H7 (cell line): ENCODE measurements around the gene SDHA. TPM values are rescaled to one million over a fixed set of nuclear protein-coding genes. Genes with fewer than 3 reads are reported as not detected.
A peak's percentile ranks its signal among the peaks of the same experiment; 100 is the strongest.
"Not testable (repeated sequence)": the region's sequence is repeated elsewhere in the genome, so short reads cannot be mapped to it uniquely, and the experiment has no call there.

Experiments used
- DNase-seq: peaks from one replicate; pipeline ENCODE4 v3.0.0; 2012
- H3K27me3 ChIP-seq: 2 replicates; pipeline ENCODE4 v1.6.0; 2011; ENCODE audit warnings: mild to moderate bottlenecking, low read length; ENCODE audit not compliant: control insufficient read depth, insufficient read depth
- H3K36me3 ChIP-seq: replicated peaks from 2 replicates; pipeline ENCODE4 v1.5.1; 2011; ENCODE audit warnings: low read length; ENCODE audit not compliant: control insufficient read depth, insufficient read depth
- H3K4me3 ChIP-seq: 2 replicates; pipeline ENCODE4 v1.5.1; 2011; ENCODE audit warnings: low read depth, mild to moderate bottlenecking, control low read depth, low read length, moderate library complexity; ENCODE audit not compliant: insufficient read depth
- total RNA-seq: library from RNA; depleted of rRNA; stranded (reverse); fragments of >200 nt; shearing (Covaris generic); gene quantifications from 2 replicates; pipeline ENCODE4 v1.2.3, GENCODE V29; 2014

Gene SDHA
- total RNA-seq, 1 experiment from 2014 or later: 93.4 TPM

GRCh38 chr5:215256-215655 lies 2.9 kb upstream of the SDHA start:
- not testable (repeated sequence) for H3K27me3 ChIP-seq, DNase-seq, H3K36me3 ChIP-seq, H3K4me3 ChIP-seq

DNA sequence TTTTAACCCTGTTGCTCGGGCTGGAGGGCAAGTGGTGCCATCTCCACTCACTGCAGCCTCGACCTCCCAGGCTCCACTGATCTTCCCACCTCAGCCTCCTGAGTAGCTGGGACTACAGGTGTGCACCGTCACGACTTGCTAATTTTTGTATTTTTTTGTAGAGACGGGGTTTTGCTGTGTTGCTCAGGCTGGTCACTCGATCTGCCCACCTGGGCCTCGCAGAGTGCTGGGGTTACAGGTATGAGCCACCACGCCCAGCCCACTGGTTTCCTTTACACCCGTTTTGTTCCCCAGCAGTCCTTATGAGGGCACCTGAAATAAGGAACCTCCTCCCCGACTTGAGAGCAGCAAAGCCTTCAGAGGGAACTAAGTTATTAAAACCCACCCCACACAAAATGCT lies 2.0 kb upstream of the SDHA start:
- H3K36me3 ChIP-seq, H3K27me3 ChIP-seq, DNase-seq, H3K4me3 ChIP-seq: not testable (repeated sequence)

- Histone ChIP-seq H3K36me3 (no peaks in the 10 kb centered on the region; the same call in 1 of the 2 replicates), H3K4me3 (peak overlapping the region; percentile 94), H3K27me3 (no peaks in the 10 kb centered on the region)
- peak; percentile 65 for DNase-seq
Observed at GRCh38 chr5:218457-219291, 554 bp downstream of the SDHA start.

- peak; percentile 55 for DNase-seq
- Histone ChIP-seq H3K4me3 (peak overlapping the region; percentile 94; the same call in 1 of the 2 replicates), H3K36me3 (no peaks in the 10 kb centered on the region; the same call in none of the 2 replicates), H3K27me3 (no peaks in the 10 kb centered on the region)
Observed at GRCh38 chr5:219460-219863, 1.3 kb downstream of the SDHA start.

GRCh38 chr5:219991-220390 lies 1.9 kb downstream of the SDHA start:
- no peak overlapping the region for H3K4me3 ChIP-seq
- DNase-seq: no peak
- H3K36me3 ChIP-seq: peaks cover 3% of the 10 kb centered on the region
- no peaks in the 10 kb centered on the region for H3K27me3 ChIP-seq

DNA sequence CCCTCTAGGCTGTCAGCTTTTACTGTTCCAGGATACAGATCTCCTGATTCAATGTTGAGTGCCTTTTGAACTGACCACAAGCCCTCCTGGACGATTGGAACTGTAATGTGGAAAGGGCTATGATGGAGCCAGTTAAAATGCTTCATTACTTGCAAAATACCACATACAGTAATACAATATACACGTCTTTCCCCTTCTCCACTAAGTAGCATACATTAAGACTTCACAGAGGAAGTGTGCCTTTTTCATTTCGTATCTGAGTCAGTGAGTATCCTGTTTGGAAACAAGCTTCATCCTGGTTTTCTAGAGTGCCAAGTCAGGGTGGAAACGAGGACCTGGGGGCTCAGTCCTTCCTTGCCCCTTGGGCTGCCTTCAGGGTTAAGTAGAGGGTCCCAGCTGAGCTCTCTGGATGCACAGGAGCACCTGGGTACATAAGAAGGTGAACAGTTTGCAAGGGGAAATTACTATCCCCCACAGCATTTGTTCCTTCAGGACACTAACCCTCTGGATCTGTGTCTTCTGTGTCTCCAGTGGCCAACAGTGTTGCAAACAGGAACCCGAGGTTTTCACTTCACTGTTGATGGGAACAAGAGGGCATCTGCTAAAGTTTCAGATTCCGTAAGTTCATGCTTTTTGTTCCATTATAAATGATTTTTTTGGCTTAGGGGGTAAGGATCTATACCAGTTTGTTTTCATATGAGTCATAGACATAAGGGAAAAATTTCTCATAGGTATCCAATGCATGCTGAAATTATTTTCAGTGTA lies 5.0 kb downstream of the SDHA start:
- not testable (repeated sequence) for H3K4me3 ChIP-seq, H3K27me3 ChIP-seq, DNase-seq
- peaks cover 17% of the 10 kb centered on the region for H3K36me3 ChIP-seq

- H3K4me3 ChIP-seq: no peak overlapping the region
- no peak for DNase-seq
- H3K27me3 ChIP-seq: no peaks in the 10 kb centered on the region
- H3K36me3 ChIP-seq: peaks cover 20% of the 10 kb centered on the region
Observed at GRCh38 chr5:223791-224190, 5.7 kb downstream of the SDHA start.

DNA sequence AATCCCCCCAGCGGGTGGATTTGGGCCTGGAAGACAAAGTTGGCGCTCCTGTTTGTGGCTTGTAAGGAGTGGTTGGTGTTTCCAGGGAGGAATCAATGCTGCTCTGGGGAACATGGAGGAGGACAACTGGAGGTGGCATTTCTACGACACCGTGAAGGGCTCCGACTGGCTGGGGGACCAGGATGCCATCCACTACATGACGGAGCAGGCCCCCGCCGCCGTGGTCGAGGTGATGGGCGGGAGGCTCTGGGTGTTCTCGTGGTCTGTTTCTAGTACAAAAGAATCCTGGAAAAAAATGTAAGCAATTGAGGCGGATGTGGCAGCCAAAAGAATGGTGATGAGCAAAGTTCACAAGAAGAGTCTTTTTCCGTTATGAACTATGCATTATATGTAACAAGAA lies 7.2 kb downstream of the SDHA start:
- peaks cover 27% of the 10 kb centered on the region for H3K36me3 ChIP-seq
- no peaks in the 10 kb centered on the region for H3K27me3 ChIP-seq
- no peak for DNase-seq
- no peak overlapping the region for H3K4me3 ChIP-seq

GRCh38 chr5:227375-227774 lies 9.3 kb downstream of the SDHA start:
- H3K27me3 ChIP-seq, DNase-seq, H3K4me3 ChIP-seq: not testable (repeated sequence)
- H3K36me3 ChIP-seq: peaks cover 32% of the 10 kb centered on the region

DNA sequence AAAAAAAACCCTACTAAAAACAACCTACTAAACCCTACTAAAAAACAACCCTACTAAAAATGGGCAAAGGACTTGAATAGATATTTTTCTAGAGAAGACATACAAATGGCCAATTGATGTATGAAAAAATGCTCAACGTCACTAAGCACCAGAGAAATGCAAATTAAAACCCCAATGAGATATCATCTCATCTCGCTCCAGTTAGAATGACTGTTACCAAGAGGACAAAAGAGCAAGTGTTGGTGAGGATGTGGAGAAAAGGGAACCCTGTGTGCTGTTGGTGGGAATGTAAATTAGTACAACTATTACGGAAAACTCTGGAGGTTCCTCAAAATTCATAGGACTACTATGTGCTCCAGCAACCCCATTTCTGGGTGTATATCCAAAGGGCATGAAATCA lies 10.8 kb downstream of the SDHA start:
- no peak for DNase-seq
- H3K4me3 ChIP-seq: no peak overlapping the region
- H3K36me3 ChIP-seq: peaks cover 32% of the 10 kb centered on the region
- H3K27me3 ChIP-seq: no peaks in the 10 kb centered on the region

GRCh38 chr5:230711-231110 lies 12.6 kb downstream of the SDHA start:
- peaks cover 31% of the 10 kb centered on the region for H3K36me3 ChIP-seq
- DNase-seq: no peak
- no peaks in the 10 kb centered on the region for H3K27me3 ChIP-seq
- no peak overlapping the region for H3K4me3 ChIP-seq

DNA sequence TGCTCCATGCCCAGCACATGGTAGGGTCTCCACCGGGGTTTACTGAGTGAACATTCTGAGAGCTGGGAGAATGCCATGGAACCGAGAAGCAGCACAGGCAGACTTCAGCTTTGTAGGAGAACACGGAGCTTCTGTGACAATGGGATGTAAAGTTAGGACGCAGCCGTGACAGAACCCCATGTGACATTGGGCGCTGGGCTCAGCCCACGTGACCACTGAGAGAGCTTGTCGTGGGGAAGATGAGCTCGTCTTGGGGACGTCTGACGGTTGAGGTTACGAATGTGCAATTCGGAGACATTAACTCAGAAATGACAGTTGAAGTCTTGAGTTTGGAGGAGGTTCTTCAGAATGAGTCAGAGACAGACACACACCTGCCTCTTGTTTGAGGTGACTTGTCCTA lies 13.5 kb downstream of the SDHA start:
- DNase-seq: no peak
- H3K36me3 ChIP-seq: peaks cover 26% of the 10 kb centered on the region
- H3K4me3 ChIP-seq: no peak overlapping the region
- no peaks in the 10 kb centered on the region for H3K27me3 ChIP-seq

DNA sequence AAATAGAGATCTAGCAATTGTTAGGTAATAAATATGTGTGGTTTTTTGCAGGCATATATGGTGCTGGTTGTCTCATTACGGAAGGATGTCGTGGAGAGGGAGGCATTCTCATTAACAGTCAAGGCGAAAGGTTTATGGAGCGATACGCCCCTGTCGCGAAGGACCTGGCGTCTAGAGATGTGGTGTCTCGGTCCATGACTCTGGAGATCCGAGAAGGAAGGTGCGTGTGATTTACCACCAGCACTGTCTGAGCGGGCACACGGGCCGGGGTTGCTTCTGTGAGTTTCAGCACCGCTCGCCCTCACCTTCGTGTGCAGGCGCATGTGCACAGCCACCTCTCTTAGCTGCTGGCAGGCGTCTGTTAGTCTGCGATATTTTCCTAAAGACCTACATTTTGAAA lies 15.3 kb downstream of the SDHA start:
- DNase-seq: not testable (repeated sequence)
- H3K36me3 ChIP-seq: peaks cover 20% of the 10 kb centered on the region

DNA sequence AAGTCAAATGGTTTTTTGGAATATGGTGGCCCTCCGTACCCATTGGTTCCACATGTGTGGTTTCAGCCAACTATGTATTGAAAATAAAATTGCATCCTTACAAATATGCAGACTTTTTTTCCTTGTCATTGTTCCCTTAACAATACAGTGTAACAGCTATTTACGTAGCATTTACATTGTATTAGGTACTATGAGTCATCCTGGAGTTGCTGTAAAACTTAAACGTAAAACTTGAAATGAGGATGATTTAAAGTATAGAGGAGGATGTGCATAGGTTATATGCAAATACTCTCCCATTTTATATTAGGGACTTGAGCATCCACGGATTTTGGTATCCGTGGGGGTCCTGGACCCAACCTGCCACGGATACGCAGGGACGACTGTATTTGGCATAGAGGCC lies 16.3 kb downstream of the SDHA start:
- H3K4me3 ChIP-seq: no peak overlapping the region
- no peaks in the 10 kb centered on the region for H3K27me3 ChIP-seq
- peaks cover 16% of the 10 kb centered on the region for H3K36me3 ChIP-seq
- no peak for DNase-seq

More for the DNA sequence above, 15.3 kb downstream of the SDHA start:
- not testable (repeated sequence) for H3K27me3 ChIP-seq, H3K4me3 ChIP-seq

DNA sequence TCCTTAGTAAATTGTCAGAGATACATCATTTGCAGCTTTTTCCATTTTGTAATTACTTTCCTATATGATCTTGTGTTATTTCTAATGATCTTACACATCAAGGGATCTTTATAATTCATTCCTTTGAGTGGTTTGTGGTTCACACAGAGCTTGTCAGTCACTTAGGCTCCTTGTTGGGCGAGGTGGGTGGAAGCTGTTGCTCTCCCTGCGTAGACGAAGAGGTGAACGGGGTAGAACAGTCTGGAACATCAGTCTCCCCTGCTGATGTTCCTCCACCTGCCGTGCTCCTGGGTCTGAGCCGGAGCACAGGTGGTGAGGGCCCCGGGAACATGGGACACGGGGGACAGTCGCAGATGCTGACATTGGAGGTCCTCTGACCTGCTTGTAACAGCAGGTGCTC lies 17.4 kb downstream of the SDHA start:
- not testable (repeated sequence) for H3K4me3 ChIP-seq, H3K27me3 ChIP-seq, DNase-seq
- H3K36me3 ChIP-seq: peaks cover 16% of the 10 kb centered on the region
